ENCODE results near the gene SPG11.
"Not testable (repeated sequence)": the region's sequence is repeated elsewhere in the genome, so short reads cannot be mapped to it uniquely, and the experiment has no call there.

SPG11 gene

GRCh38 chr15:44673639-44674038 is 10.2 kb upstream of the SPG11 start:
- no peak for DNase-seq

DNA sequence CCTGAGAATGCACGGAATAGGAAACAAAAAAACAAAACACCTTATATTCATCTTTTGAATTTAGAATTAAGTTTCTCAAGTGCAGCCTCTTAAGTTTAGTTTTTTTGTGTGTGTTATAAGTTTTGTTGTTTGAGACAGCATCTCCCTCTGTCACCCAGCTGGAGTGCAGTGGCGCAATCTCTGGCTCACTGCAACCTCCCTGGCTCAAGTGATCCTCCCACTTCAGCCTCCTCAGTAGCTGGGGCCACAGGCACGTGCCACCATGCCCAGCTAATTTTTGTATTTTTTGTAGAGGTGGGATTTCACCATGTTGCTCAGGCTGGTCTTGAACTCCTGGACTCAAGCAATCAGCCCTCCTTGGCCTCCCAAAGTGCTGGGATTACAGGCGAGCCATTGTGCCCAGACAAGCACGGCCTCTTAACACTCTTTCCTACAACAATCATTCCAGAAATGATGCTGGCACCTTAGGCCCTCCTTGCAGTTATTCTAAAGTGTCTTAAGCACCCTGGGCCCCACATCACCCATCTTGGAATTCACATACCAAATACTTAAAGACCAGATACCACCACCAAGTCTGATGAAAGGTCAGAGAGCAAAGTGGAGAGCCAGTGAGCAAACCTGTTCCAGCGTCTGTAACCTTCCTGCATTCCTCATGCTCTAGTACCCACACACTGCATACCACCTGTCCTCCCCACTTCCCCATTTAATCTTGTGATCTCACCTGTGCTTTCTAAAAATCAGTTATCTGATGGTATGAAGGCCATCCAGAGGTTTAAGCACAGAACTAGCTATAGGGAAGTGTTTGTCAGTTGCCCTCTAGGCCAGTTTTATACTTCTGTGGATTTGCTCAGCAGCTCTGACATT is 6.9 kb upstream of the SPG11 start:
- DNase-seq = no peak

GRCh38 chr15:44668921-44669320 is 5.5 kb upstream of the SPG11 start:
- DNase-seq = no peak

- no peak for DNase-seq
These were observed 3.5 kb upstream of the SPG11 start for GRCh38 chr15:44667039-44667360.

DNA sequence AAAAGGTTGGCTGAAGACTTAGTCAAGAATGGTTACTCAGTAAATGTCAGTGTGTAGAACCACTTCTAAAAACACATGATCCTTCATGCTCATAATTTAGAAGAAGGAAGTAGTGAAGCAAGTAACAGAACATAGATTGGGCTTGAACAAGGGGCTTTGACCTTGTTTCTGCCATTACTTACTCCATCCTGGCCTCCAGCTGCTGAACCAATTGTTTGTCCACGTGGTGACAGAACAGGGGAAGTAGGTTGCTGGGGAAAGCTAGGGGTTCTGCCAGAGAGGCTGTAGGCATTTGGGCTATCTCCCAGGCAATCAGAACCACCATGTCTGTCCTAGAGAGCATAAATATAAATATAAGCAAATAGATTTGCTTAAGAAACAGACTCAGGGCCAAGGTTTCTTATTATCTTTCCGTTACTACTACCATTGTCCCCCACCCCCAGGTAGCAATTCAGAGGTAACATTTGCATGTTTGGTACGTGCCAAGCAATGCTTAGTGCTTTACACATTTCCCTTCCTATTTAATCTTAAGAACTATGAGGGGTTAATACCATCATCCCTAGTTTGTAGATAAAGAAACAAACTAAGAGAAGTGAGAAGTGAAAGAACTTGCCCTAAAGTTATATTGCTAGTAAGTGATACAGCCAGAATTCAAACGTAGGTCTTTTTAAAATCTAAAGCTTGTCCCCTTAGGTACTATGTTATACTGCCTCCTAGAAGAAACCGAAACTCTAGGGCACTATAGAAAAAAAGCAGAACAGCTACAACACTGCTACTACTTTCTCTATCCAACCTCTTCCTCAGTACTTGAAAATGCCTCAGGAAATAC is 3.0 kb upstream of the SPG11 start:
- DNase-seq = no peak

GRCh38 chr15:44662478-44663409 is 718 bp downstream of the SPG11 start:
- no peak for DNase-seq

GRCh38 chr15:44661576-44661975 is 1.9 kb downstream of the SPG11 start:
- no peak for DNase-seq

DNA sequence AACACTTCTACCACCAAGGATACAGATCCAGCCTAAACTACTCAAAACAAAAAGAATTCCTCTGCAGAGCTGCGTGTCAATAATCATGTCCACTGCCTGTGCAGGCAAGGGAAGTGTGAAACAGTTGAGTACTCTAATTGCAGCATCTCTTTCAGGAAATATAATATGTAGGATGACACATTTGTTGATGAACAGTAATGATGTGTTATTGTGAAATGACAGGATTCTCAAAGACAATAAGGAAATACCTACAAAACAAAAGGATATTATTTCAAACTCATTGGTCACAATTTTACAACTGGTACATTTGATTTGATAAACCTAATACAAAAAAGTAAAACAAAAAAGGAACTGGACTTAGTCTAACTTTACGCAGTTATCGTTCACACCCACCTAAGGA is 4.4 kb downstream of the SPG11 start:
- no peak for DNase-seq

DNA sequence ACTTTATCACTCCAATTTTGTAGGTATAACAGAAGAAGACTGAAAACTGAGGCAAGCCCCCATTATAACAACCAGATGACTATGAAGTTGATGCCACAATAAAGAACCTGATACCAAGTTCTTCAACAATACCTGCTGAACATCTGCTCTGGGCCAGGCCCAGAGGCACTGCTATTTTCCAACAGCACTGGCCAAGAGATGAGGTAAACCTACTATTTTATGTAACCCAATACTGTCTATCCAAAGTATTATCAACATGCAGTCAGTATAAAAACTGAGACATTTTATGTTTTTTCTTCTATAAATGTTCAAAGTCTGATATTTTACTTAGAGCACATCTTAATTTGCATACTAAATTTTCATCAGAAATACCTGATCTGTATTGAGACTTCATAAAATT is 6.1 kb downstream of the SPG11 start:
- no peak for DNase-seq

GRCh38 chr15:44656913-44657312 is 6.5 kb downstream of the SPG11 start:
- DNase-seq = no peak

DNA sequence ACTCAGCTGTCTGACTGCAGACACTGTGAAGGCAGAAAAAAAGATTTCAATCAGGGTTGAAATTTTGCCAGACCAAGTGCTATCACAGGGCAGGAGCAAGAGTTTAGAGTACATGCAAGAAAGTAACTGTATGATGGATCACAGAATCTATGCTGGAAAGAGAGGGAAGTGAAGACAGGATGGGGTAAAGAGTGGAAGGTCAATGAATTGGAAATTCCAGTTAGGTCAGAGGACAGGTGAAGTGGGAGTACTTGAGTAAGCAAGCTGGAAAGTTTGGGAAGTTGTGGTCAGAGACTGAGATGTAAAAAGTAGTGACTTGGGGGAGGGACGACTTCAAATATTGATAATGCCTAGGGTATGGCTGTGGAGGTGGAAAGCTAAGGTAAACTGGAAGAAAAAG is 7.2 kb downstream of the SPG11 start:
- DNase-seq = no peak

GRCh38 chr15:44654858-44655257 is 8.6 kb downstream of the SPG11 start:
- DNase-seq = no peak

DNA sequence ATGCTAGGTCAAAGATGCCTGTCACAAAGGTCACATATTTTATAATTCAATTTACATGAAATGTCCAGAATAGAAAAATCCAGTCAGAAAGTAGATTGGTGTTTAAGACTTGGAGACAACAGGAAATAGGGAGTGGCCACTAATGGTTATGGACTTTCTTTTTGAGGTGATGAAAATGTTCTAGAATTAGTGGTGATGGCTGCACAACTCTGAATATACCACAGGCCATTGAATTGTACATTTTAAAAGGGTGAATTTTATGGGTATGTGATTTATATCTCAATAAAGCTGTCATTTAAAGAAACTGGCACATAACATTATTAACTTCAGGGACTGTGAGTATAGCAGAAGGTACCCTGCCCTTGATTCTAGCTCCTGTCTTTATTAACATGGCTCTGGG is 15.8 kb downstream of the SPG11 start:
- DNase-seq = no peak

- DNase-seq = no peak
These were observed 16.4 kb downstream of the SPG11 start for GRCh38 chr15:44647036-44647435.

GRCh38 chr15:44646460-44646859 is 17.0 kb downstream of the SPG11 start:
- no peak for DNase-seq

DNA sequence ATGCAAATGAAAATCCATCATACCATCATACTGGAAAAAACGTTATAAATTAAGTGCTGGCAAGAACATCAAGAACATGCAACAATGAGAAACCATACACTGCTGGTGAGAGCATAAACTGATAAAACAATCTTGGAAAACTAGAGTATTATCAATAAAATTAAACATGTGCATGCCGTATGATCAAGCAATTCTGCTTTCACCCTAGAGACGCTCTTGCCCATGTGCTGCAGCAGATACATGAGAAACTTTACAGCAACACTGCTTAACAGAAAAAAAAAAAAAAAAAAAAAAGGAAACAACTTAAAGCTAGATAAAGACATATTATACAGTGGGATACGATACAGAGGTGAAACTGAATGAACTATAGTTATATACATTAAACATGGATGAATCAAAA is 21.8 kb downstream of the SPG11 start:
- DNase-seq = no peak

DNA sequence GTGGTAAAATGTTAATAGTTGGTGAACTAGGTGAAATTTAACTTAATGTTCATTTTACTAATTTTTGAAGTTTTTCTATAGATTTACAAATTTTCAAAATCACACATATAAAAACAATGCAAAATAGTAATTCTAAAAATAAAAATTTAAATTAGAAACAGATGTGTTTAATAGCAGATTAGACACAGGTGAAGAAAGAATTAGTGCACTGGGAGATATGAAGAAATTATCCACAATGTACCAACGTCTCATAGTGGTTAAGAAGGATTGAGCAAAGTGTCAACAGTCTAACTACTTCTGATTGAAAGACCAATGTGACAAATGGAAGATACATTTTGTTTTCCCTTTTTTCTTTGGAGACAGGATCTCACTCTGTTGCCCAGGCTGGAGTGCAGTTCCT is 26.5 kb downstream of the SPG11 start:
- no peak for DNase-seq

DNA sequence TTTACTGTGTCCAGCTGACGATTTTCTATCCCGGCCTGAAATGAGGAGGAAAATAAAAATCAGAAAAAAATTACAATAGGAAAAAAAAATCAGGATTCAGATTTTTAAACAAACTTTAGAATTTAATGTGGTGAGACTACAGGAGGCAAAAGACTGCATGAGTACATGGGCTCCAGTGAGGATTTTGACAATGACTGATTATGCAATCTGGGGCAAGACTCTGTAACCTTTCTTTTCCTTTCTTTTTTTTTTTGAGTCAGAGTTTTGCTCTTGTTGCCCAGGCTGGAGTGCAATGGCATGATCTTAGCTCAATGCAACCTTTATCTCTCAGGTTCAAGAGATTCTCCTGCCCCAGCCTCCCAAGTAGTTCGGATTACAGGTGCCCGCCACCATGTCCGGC is 29.9 kb downstream of the SPG11 start:
- no peak for DNase-seq

GRCh38 chr15:44625286-44625685 is 38.2 kb downstream of the SPG11 start:
- DNase-seq = not testable (repeated sequence)

DNA sequence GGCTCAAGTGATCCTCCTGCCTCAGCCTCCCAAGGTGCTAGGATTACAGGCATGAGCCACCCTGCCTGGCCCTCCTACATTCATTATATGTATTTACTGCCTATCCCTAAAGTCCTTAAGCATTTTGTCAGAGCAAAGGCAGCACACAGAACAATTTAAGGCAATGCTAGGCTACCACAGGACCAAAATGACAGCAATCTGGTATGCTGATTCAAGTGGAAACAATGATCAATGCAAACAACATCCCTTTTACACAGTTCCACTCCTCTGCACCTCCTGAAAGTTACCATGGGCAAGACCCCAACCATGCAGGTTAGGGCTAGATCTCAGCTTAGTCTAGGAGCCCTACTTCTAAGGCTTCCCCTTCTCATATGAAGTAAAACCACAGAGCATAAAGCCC is 40.3 kb downstream of the SPG11 start:
- no peak for DNase-seq

DNA sequence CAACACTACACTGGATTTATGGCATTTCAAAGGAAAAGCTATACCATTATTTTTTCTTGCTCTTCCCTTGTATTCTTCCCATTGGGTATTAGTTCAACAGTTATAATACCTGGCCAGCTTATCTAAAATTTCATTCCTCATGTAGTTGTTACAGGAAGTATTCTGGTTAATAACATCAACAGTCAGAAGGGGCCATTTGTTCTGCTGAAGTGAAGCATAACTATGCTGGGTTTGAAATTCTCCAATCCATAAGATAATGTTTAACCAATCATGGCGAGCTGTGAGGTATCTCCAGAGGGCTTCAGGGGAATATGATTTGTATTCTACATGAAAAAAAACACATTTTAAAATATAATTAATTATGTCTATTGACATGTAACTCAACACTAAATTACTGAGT is 43.4 kb downstream of the SPG11 start:
- no peak for DNase-seq

GRCh38 chr15:44616974-44617373 is 46.5 kb downstream of the SPG11 start:
- no peak for DNase-seq

GRCh38 chr15:44606740-44607139 is 56.7 kb downstream of the SPG11 start:
- no peak for DNase-seq

Data from cortex of kidney (tissue), 1 donor.